Breast epithelium (tissue), 3 donors: ENCODE measurements around the gene CHMP1A.

Experiments
- CTCF ChIP-seq, 3 donors: fragments of 450-650 bp; IDR thresholded peaks; one replicate each; pipeline ENCODE4 v1.5.1; 2016 to 2017; ENCODE audit warnings: antibody characterized with exemption in 3 of 3, mild to moderate bottlenecking in 3 of 3, moderate library complexity in 3 of 3
- POLR2A ChIP-seq: fragments of 450-650 bp; IDR thresholded peaks from one replicate; pipeline ENCODE4 v1.6.1; 2016; ENCODE audit warnings: antibody characterized with exemption, mild to moderate bottlenecking, moderate library complexity
- POLR2AphosphoS5 ChIP-seq, 3 donors: sonication (generic); formaldehyde crosslinking; IDR thresholded peaks; one replicate each; pipeline ENCODE4 v1.6.1; 2017; ENCODE audit warnings: antibody characterized with exemption in 3 of 3

- TF ChIP-seq CTCF (IDR thresholded peaks at IDR 0.05) (no peak), POLR2A (no peak), POLR2AphosphoS5 (IDR thresholded peaks at IDR 0.05) (no peak)
Measured at GRCh38 chr16:89620406-89620841, 37.1 kb downstream of the CHMP1A start.
